ENCODE results near the gene EML1. TPM values are rescaled to one million over a fixed set of nuclear protein-coding genes. Genes with fewer than 3 reads are reported as not detected.

The EML1 gene
- total RNA-seq, 1 experiment from 2014 or later: 12.0 TPM

DNA sequence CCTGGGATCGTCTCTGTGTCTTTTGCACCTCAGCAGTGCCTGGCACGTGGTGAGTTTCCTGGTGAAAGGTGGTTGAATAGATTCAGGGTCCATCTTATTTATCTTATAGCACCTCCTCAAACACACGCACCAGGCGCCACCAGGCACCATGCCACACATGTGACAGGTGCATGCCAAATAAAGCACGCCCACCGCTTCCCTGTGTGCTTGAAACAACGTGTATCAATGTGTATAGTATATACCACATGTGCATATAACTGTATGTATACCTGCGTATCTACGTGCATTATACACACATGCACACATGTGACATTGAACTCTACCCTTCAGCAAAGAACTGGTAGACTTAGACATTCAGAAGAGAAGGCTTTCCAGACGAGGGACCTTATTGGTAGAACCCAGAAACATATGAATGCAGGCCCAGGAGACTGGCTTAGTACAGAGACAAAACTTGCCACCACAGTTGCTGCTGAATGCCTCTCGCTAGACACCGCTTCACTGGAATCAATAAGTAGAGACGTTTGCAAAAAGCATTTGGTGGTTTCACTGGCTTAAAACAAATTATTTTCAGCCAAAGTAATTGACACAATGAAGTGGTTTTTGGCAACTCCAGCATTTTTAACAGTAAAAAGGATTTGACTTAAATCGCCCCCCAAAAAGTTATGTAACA, 10.0 kb downstream of the EML1 start:
- ATAC-seq (no peak), DNase-seq (no peak)
- Histone ChIP-seq H3K9me3 (ENCODE audit: low read length) (no peaks in the 10 kb centered on the region), H3F3A (ENCODE audit: low read length, unreplicated experiment) (no peaks in the 10 kb centered on the region), H3K9ac (ENCODE audit: low read length) (no peak overlapping the region), H2AFZ (ENCODE audit: low read length) (no peak overlapping the region), H3K4me2 (ENCODE audit: low read length) (no peak overlapping the region), H3K36me3 (ENCODE audit: low read depth, low read length) (no peaks in the 10 kb centered on the region), H3K27ac (ENCODE audit: low read length) (no peak overlapping the region), H3K79me2 (ENCODE audit: low read length) (no peaks in the 10 kb centered on the region), H3K27me3 (ENCODE audit: low read length) (no peaks in the 10 kb centered on the region), H3K9me2 (replicated peaks; ENCODE audit: low read length) (no peaks in the 10 kb centered on the region), H3K4me3 (ENCODE audit: low read length) (no peak overlapping the region), H4K20me1 (ENCODE audit: low read length) (no peaks in the 10 kb centered on the region), H3K4me1 (ENCODE audit: insufficient read depth, low read length) (peaks cover 26% of the 10 kb centered on the region)
- no TSS peak for BruUV-seq (replicated peaks)
- ChIA-PET CTCF (no interaction called here), POLR2A (ENCODE audit: unreplicated experiment) (interaction anchor here (0.5 kb wide), 1 partner anchor 10 kb away, joined by 4 read pairs; the partner anchor contains the start of gene EML1)
- intact Hi-C loops (cut with micrococcal nuclease): no loop called here
- TF ChIP-seq, protein P1, sequence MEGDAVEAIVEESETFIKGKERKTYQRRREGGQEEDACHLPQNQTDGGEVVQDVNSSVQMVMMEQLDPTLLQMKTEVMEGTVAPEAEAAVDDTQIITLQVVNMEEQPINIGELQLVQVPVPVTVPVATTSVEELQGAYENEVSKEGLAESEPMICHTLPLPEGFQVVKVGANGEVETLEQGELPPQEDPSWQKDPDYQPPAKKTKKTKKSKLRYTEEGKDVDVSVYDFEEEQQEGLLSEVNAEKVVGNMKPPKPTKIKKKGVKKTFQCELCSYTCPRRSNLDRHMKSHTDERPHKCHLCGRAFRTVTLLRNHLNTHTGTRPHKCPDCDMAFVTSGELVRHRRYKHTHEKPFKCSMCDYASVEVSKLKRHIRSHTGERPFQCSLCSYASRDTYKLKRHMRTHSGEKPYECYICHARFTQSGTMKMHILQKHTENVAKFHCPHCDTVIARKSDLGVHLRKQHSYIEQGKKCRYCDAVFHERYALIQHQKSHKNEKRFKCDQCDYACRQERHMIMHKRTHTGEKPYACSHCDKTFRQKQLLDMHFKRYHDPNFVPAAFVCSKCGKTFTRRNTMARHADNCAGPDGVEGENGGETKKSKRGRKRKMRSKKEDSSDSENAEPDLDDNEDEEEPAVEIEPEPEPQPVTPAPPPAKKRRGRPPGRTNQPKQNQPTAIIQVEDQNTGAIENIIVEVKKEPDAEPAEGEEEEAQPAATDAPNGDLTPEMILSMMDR (conservative IDR thresholded peaks at IDR 0.05; ENCODE audit: low read depth, low read length): no peak
- TF ChIP-seq EZH2 (IDR thresholded peaks at IDR 0.05; ENCODE audit: low read length, unreplicated experiment) (no peak), EZH2phosphoT487 (IDR thresholded peaks at IDR 0.05; ENCODE audit: borderline replicate concordance, low read length) (no peak)

DNA sequence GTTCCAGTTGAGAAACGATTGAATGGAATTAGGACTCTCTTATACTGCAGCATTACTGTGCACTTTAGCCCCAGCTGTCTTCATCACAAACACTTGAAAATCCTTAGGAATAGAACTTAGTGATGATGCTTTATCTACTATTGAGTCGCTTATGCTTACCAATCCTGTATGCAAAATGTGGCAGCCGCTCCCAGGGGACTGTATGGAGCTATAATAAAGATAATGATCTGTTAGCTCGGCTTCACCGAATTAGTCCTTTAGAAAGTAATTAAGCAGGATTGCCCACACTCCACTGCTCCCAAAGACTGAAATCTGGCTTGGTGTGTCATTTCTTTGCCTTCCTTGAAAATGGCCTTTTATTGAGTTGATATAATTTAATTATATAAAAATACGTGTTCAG, 10.6 kb downstream of the EML1 start:
- Histone ChIP-seq H3K4me2 (ENCODE audit: low read length) (no peak overlapping the region), H3K9ac (ENCODE audit: low read length) (no peak overlapping the region), H3F3A (ENCODE audit: low read length, unreplicated experiment) (no peaks in the 10 kb centered on the region), H3K27me3 (ENCODE audit: low read length) (no peaks in the 10 kb centered on the region), H3K4me3 (ENCODE audit: low read length) (no peak overlapping the region), H3K4me1 (ENCODE audit: insufficient read depth, low read length) (peaks cover 26% of the 10 kb centered on the region), H3K27ac (ENCODE audit: low read length) (no peak overlapping the region), H3K79me2 (ENCODE audit: low read length) (no peaks in the 10 kb centered on the region), H3K9me2 (replicated peaks; ENCODE audit: low read length) (no peaks in the 10 kb centered on the region), H4K20me1 (ENCODE audit: low read length) (no peaks in the 10 kb centered on the region), H3K36me3 (ENCODE audit: low read depth, low read length) (no peaks in the 10 kb centered on the region), H2AFZ (ENCODE audit: low read length) (no peak overlapping the region), H3K9me3 (ENCODE audit: low read length) (no peaks in the 10 kb centered on the region)
- BruUV-seq (replicated peaks): no TSS peak
- POLR2A ChIA-PET (ENCODE audit: unreplicated experiment): no interaction called here
- no peak for TF ChIP-seq EZH2 (IDR thresholded peaks at IDR 0.05; ENCODE audit: low read length, unreplicated experiment)
- TF ChIP-seq EZH2phosphoT487 (IDR thresholded peaks at IDR 0.05; ENCODE audit: borderline replicate concordance, low read length): no peak
- TF ChIP-seq, protein P1 (conservative IDR thresholded peaks at IDR 0.05; ENCODE audit: low read depth, low read length): no peak
- DNase-seq (no peak), ATAC-seq (no peak)
- intact Hi-C loops (cut with micrococcal nuclease): no loop called here
- CTCF ChIA-PET: no interaction called here

DNA sequence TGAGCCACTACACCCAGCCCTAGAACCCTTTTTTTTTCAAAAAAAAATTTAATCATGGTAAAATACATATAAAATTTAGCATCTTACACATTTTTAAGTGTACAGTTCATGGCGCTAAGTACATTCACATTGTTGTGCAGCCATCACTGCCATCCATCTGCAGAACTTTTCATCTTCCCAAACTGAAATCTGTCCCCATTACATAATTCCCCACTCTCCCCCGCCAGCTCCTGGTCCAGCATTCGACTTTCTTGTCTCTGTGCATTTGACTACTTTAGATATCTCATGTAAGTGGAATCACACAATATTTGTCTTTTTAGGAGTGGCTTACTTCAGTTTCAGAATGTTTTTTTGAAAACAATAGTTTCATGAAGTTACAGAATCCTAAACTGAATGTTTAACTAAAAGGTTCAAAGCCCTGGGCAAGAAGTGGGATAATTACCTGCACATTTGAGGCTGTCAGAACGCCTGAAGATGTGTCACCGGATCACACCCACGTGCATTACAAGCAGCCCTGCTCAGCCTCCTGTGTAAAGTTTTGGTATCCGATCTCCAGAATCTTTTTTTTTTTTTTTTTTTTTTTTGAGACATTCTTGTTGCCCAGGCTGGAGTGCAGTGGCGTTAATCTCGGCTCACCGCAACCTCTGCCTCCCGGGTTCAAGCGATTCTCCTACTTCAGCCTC, 12.7 kb downstream of the EML1 start:
- H3K27ac ChIP-seq (ENCODE audit: low read length): no peak overlapping the region
- no peak for ATAC-seq
- no peaks in the 10 kb centered on the region for H3K27me3 ChIP-seq (ENCODE audit: low read length)
- no peaks in the 10 kb centered on the region for H3K9me3 ChIP-seq (ENCODE audit: low read length)
- no peaks in the 10 kb centered on the region for H3K9me2 ChIP-seq (replicated peaks; ENCODE audit: low read length)
- DNase-seq: no peak
- TF ChIP-seq EZH2phosphoT487 (IDR thresholded peaks at IDR 0.05; ENCODE audit: borderline replicate concordance, low read length): no peak
- TF ChIP-seq, protein P1 (conservative IDR thresholded peaks at IDR 0.05; ENCODE audit: low read depth, low read length): no peak
- no peak for TF ChIP-seq EZH2 (IDR thresholded peaks at IDR 0.05; ENCODE audit: low read length, unreplicated experiment)
- no peak overlapping the region for H3K4me3 ChIP-seq (ENCODE audit: low read length)
- peaks cover 26% of the 10 kb centered on the region for H3K4me1 ChIP-seq (ENCODE audit: insufficient read depth, low read length)
- BruUV-seq (replicated peaks): no TSS peak
- intact Hi-C loops (cut with micrococcal nuclease): no loop called here
- H3K36me3 ChIP-seq (ENCODE audit: low read depth, low read length): no peaks in the 10 kb centered on the region
- POLR2A ChIA-PET (ENCODE audit: unreplicated experiment): no interaction called here
- no peaks in the 10 kb centered on the region for H3K79me2 ChIP-seq (ENCODE audit: low read length)
- H2AFZ ChIP-seq (ENCODE audit: low read length): no peak overlapping the region
- CTCF ChIA-PET: no interaction called here
- no peak overlapping the region for H3K9ac ChIP-seq (ENCODE audit: low read length)
- no peaks in the 10 kb centered on the region for H4K20me1 ChIP-seq (ENCODE audit: low read length)
- no peaks in the 10 kb centered on the region for H3F3A ChIP-seq (ENCODE audit: low read length, unreplicated experiment)
- no peak overlapping the region for H3K4me2 ChIP-seq (ENCODE audit: low read length)

Measured in PC-3 (cell line).